K562 (cell line): ENCODE results near the gene PLD3.

Experiments used
- ARID3A ChIP-seq: IDR thresholded peaks from 2 replicates; pipeline ENCODE4 v1.6.1; 2012; ENCODE audit warnings: low read depth, low read length, improper control_type of control experiment, borderline replicate concordance
- PATZ1 ChIP-seq: fragments of 250-450 bp; sonication (Bioruptor Pico); IDR thresholded peaks from 2 replicates; pipeline ENCODE4 v1.5.0; 2020; ENCODE audit warnings: mild to moderate bottlenecking, borderline replicate concordance
- ZHX1 ChIP-seq: fragments of 150-350 bp; conservative IDR thresholded peaks from 2 replicates; pipeline ENCODE4 v1.6.1; 2014; ENCODE audit warnings: low read length

- no peak for TF ChIP-seq ARID3A
- TF ChIP-seq PATZ1 (CRISPR knock-in tag) = no peak
- TF ChIP-seq ZHX1 = no peak
Measured at GRCh38 chr19:40419780-40420179, 71.3 kb downstream of the PLD3 start.
